ENCODE data around the gene PRDM16.

GRCh38 chr1:3086272-3086974 lies 17.4 kb downstream of the PRDM16 start:
- no peak for TF ChIP-seq CTCF (IDR thresholded peaks at IDR 0.05)
- TF ChIP-seq EZH2 (IDR thresholded peaks at IDR 0.05; ENCODE audit: borderline replicate concordance, insufficient read depth, low read depth, low read length, poor library complexity, severe bottlenecking): no peak
